OCI-LY1 (cell line): ENCODE measurements around the gene IL10RB.

Experiments used
- H2AFZ ChIP-seq: fragments of 200-600 bp; sonication (generic), shearing (Covaris generic); 2 replicates; pipeline ENCODE4 v1.6.0; 2014; ENCODE audit warnings: antibody characterized with exemption, mild to moderate bottlenecking, low read length
- H3F3A ChIP-seq: fragments of 200-600 bp; sonication (generic), shearing (Covaris generic); 2 replicates; pipeline ENCODE4 v1.6.0; 2014; ENCODE audit warnings: mild to moderate bottlenecking, antibody characterized with exemption, low read length, moderate library complexity; ENCODE audit not compliant: insufficient read depth
- H3K27ac ChIP-seq: fragments of 200-600 bp; sonication (generic); 2 replicates; pipeline ENCODE4 v1.5.1; 2014; ENCODE audit warnings: low read length, mixed run types, mild to moderate bottlenecking, low read depth; ENCODE audit not compliant: poor library complexity, severe bottlenecking
- H3K27me3 ChIP-seq: fragments of 200-600 bp; sonication (generic); 2 replicates; pipeline ENCODE4 v1.6.0; 2014; ENCODE audit warnings: antibody characterized with exemption, mild to moderate bottlenecking, low read length, moderate library complexity; ENCODE audit not compliant: insufficient read depth
- H3K36me3 ChIP-seq: fragments of 200-600 bp; sonication (generic); 2 replicates; pipeline ENCODE4 v1.6.1; 2014; ENCODE audit warnings: mild to moderate bottlenecking, antibody characterized with exemption, low read length, moderate library complexity, mixed read lengths; ENCODE audit not compliant: insufficient read depth
- H3K4me1 ChIP-seq: fragments of 200-600 bp; sonication (generic); 2 replicates; pipeline ENCODE4 v1.5.1; 2014; ENCODE audit warnings: mild to moderate bottlenecking, low read length, moderate library complexity; ENCODE audit not compliant: insufficient read depth, severe bottlenecking
- H3K4me2 ChIP-seq: fragments of 200-600 bp; sonication (generic), shearing (Covaris generic); 2 replicates; pipeline ENCODE4 v1.6.1; 2014; ENCODE audit warnings: low read length
- H3K4me3 ChIP-seq: fragments of 200-600 bp; sonication (generic); 2 replicates; pipeline ENCODE4 v1.5.1; 2014; ENCODE audit warnings: low read length, low read depth, mild to moderate bottlenecking, mixed read lengths; ENCODE audit not compliant: poor library complexity, severe bottlenecking
- H3K79me2 ChIP-seq: fragments of 200-600 bp; shearing (Covaris generic); 2 replicates; pipeline ENCODE4 v1.6.1; 2016; ENCODE audit warnings: mixed run types, low read length, mixed read lengths; ENCODE audit not compliant: insufficient read depth
- H3K9ac ChIP-seq: fragments of 200-600 bp; sonication (generic), shearing (Covaris generic); 2 replicates; pipeline ENCODE4 v1.6.1; 2014; ENCODE audit warnings: mild to moderate bottlenecking, low read length, mixed read lengths
- H3K9me2 ChIP-seq: fragments of 200-600 bp; sonication (generic), shearing (Covaris generic); 2 replicates; pipeline ENCODE4 v1.6.1; 2014; ENCODE audit warnings: low read depth, mild to moderate bottlenecking, low read length, mixed read lengths
- H3K9me3 ChIP-seq: fragments of 200-600 bp; shearing (Covaris generic); 2 replicates; pipeline ENCODE4 v1.6.1; 2014; ENCODE audit warnings: low read length, mixed read lengths
- H4K20me1 ChIP-seq: fragments of 200-600 bp; sonication (generic), shearing (Covaris generic); 2 replicates; pipeline ENCODE4 v1.6.0; 2016; ENCODE audit warnings: mild to moderate bottlenecking, low read length; ENCODE audit not compliant: insufficient read depth
- CTCF ChIP-seq: fragments of 200-600 bp; sonication (generic), shearing (Covaris generic); IDR thresholded peaks from 2 replicates; pipeline ENCODE4 v1.5.1; 2017; ENCODE audit warnings: mild to moderate bottlenecking, antibody characterized with exemption, low read length, moderate library complexity, mixed read lengths
- EZH2 ChIP-seq: fragments of 200-600 bp; sonication (generic), shearing (Covaris generic); IDR thresholded peaks from 2 replicates; pipeline ENCODE4 v1.8.0; 2017; ENCODE audit warnings: borderline replicate concordance, mixed run types, mild to moderate bottlenecking, antibody characterized with exemption, low read length, moderate library complexity, mixed read lengths

Gene IL10RB

GRCh38 chr21:33245289-33245918, 20.8 kb upstream of the IL10RB start:
- no peaks in the 10 kb centered on the region for H4K20me1 ChIP-seq
- no peaks in the 10 kb centered on the region for H3K9me3 ChIP-seq
- no peak overlapping the region for H3K4me2 ChIP-seq
- no peaks in the 10 kb centered on the region for H3F3A ChIP-seq
- no peak overlapping the region for H3K4me3 ChIP-seq
- TF ChIP-seq CTCF = no peak
- no peak for TF ChIP-seq EZH2
- H3K4me1 ChIP-seq = no peaks in the 10 kb centered on the region
- no peaks in the 10 kb centered on the region for H3K9me2 ChIP-seq
- H3K9ac ChIP-seq = no peak overlapping the region
- no peaks in the 10 kb centered on the region for H3K27me3 ChIP-seq
- no peak overlapping the region for H2AFZ ChIP-seq
- H3K27ac ChIP-seq = no peak overlapping the region
- peaks cover 93% of the 10 kb centered on the region for H3K36me3 ChIP-seq
- peaks cover 10% of the 10 kb centered on the region for H3K79me2 ChIP-seq

DNA sequence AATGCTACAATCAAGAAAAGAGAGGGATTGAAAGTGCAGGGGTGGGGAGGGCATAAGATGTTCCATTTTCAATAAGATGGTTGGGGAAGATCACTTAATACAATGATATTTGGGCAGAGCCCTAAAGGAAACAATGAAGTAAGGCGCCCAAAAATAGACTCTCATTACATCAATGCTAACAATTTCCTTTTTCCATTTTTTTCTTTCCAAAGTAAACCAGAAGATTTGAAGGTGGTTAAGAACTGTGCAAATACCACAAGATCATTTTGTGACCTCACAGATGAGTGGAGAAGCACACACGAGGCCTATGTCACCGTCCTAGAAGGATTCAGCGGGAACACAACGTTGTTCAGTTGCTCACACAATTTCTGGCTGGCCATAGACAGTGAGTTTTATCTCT, 19.7 kb upstream of the IL10RB start:
- no peak for TF ChIP-seq EZH2
- TF ChIP-seq CTCF = no peak
- H3K9ac ChIP-seq = no peak overlapping the region
- H3K36me3 ChIP-seq = peaks cover 95% of the 10 kb centered on the region
- H3K27ac ChIP-seq = no peak overlapping the region
- no peak overlapping the region for H3K4me2 ChIP-seq
- H2AFZ ChIP-seq = no peak overlapping the region
- H3K4me1 ChIP-seq = no peaks in the 10 kb centered on the region
- no peak overlapping the region for H3K4me3 ChIP-seq
- no peaks in the 10 kb centered on the region for H3K27me3 ChIP-seq
- H3K9me2 ChIP-seq = no peaks in the 10 kb centered on the region
- H4K20me1 ChIP-seq = no peaks in the 10 kb centered on the region
- no peaks in the 10 kb centered on the region for H3F3A ChIP-seq
- H3K79me2 ChIP-seq = no peaks in the 10 kb centered on the region; the same call in 1 of the 2 replicates
- H3K9me3 ChIP-seq = no peaks in the 10 kb centered on the region

- Histone ChIP-seq H3F3A (no peaks in the 10 kb centered on the region), H2AFZ (no peak overlapping the region), H3K9me3 (no peaks in the 10 kb centered on the region), H3K36me3 (peaks cover 95% of the 10 kb centered on the region), H3K79me2 (no peaks in the 10 kb centered on the region), H3K27me3 (no peaks in the 10 kb centered on the region), H3K4me2 (no peak overlapping the region), H4K20me1 (no peaks in the 10 kb centered on the region), H3K27ac (no peak overlapping the region), H3K4me3 (no peak overlapping the region), H3K4me1 (no peaks in the 10 kb centered on the region), H3K9ac (no peak overlapping the region), H3K9me2 (no peaks in the 10 kb centered on the region)
- TF ChIP-seq CTCF (no peak), EZH2 (no peak)
These were observed 19.2 kb upstream of the IL10RB start for GRCh38 chr21:33246963-33247362.
